ENCODE data around the gene HES6.

The HES6 gene

GRCh38 chr2:238256111-238256510 is 16.3 kb upstream of the HES6 start:
- DNase-seq (ENCODE audit: low read depth in 2 of 2, low spot score in 1 of 2), result no peak

DNA sequence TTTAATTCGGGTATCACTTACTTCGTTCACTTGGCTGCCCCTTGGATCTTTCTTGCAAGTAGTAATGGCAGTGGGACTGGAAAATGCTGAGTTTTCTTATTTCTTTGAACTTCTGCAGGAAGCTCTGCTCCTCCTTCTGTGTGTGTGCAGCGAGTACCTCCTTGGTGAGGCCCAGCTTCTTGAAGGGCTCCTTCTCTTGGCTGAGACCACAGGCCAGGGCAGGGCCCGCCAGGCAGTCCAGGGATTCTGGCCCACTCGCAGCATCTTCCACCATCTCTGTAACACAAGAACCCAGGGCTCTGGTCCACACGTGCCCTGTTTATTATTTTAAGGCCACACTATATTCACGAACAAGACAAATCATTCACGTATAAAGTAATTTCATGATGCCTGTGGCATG is 15.8 kb upstream of the HES6 start:
- DNase-seq (ENCODE audit: low read depth in 2 of 2, low spot score in 1 of 2), result no peak

DNA sequence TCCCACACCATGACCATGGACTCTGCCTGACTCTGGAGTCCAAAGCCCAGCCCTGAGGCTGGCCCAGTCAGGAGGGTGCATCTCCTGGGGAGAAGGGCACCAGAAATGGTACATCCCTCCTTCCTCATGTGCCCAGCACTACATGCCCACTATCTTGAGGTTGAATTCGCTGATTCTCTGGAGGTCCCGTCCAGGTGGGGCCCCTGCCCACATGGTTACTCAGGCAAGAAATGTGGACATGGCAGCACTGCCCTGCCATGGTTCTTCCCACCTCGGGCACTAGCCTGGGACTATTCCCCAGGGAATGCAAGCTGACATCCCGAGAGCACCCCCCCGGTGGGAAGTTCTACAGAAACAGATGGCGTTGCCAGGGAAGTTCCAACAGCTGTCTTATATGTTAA is 15.3 kb upstream of the HES6 start:
- DNase-seq (ENCODE audit: low read depth in 2 of 2, low spot score in 1 of 2), result no peak

- DNase-seq (ENCODE audit: low read depth in 2 of 2, low spot score in 1 of 2), result no peak
Observed at GRCh38 chr2:238254095-238254723, 14.4 kb upstream of the HES6 start.

DNA sequence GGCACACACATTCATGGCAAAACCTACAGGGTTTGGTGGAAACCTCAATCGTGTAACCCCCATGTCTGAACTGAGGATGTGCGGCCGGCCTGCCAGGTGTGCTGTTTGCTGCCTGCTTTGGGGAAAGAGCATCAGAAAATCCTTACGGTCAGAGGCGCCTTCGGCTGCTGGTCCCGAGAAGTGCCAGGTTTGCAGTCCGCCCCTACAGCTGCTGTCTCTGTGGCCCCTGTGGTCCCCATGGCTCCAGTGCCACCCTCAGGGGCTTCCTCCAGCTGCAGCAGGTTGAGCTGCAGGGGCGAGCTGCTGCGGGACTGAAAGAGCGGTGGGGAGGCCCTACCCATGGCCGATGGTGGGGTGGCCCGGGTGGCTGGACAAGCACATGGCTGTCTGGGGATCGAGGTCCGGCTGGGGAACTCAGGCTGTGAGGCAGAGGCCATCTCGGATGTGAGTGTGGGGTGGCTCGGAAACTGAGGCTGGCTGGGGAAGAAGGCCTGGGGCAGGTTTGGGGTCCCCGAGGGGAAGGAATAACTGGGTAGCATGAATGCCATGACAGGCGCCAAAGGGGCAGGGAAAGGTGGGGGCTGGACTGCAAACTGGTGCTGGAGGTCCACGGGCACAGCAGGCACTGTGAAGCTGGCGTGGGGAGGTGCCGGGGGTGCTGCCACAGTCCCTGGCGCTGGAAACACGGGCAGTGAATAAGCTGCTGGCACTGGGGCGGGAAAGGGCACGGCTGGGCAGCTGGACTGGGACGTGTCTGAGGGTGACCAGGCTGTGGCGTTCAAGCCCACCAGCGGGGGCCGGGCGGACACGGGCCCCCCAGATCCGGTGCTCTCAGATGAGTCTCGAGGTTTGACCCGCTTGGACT is 13.2 kb upstream of the HES6 start:
- DNase-seq (ENCODE audit: low read depth in 2 of 2, low spot score in 1 of 2), result no peak

GRCh38 chr2:238251986-238252385 is 12.1 kb upstream of the HES6 start:
- no peak for DNase-seq (ENCODE audit: low read depth in 2 of 2, low spot score in 1 of 2)

GRCh38 chr2:238251331-238251730 is 11.5 kb upstream of the HES6 start:
- no peak for DNase-seq (ENCODE audit: low read depth in 2 of 2, low spot score in 1 of 2)

- DNase-seq (ENCODE audit: low read depth in 2 of 2, low spot score in 1 of 2), result no peak
Observed at GRCh38 chr2:238250896-238251295, 11.1 kb upstream of the HES6 start.

DNA sequence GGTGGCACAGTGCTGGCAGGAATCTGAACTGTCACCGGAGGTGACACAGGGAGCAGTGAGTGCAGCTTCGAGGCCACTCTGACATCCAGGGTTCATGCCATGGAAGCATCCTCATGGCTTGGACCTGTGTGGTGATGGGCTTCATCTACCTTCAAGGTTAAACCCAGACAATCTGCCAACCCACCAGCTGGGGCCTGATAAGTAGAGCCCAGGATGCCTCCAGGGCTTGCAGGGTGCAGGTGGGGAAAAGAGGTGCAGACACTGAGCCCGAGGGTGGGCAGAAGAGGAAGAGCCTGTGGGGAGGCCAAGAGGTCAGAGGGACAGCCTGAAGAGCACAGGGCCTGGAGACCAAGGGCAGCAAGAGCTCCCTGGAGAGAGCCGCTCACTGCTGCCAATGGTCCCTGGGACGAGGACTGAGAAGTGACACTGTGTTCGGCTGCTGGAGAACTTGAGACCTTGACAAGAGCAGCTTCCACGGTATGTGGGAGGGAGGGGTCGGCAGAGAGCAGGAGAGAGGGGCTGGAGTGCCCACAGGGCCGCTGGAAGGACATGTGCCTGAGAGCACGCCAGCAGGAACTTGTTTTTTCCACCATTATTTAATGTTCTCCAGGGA is 8.1 kb upstream of the HES6 start:
- no peak for DNase-seq (ENCODE audit: low read depth in 2 of 2, low spot score in 1 of 2)

GRCh38 chr2:238247002-238247822 is 7.4 kb upstream of the HES6 start:
- DNase-seq (ENCODE audit: low read depth in 2 of 2, low spot score in 1 of 2), result no peak

- DNase-seq (ENCODE audit: low read depth in 2 of 2, low spot score in 1 of 2), result no peak
Observed at GRCh38 chr2:238244151-238244550, 4.3 kb upstream of the HES6 start.

GRCh38 chr2:238243496-238244076 is 3.7 kb upstream of the HES6 start:
- no peak for DNase-seq (ENCODE audit: low read depth in 2 of 2, low spot score in 1 of 2)

GRCh38 chr2:238242731-238243495 is 3.1 kb upstream of the HES6 start:
- no peak for DNase-seq (ENCODE audit: low read depth in 2 of 2, low spot score in 1 of 2)

GRCh38 chr2:238241970-238242369 is 2.1 kb upstream of the HES6 start:
- DNase-seq (ENCODE audit: low read depth in 2 of 2, low spot score in 1 of 2), result no peak

DNA sequence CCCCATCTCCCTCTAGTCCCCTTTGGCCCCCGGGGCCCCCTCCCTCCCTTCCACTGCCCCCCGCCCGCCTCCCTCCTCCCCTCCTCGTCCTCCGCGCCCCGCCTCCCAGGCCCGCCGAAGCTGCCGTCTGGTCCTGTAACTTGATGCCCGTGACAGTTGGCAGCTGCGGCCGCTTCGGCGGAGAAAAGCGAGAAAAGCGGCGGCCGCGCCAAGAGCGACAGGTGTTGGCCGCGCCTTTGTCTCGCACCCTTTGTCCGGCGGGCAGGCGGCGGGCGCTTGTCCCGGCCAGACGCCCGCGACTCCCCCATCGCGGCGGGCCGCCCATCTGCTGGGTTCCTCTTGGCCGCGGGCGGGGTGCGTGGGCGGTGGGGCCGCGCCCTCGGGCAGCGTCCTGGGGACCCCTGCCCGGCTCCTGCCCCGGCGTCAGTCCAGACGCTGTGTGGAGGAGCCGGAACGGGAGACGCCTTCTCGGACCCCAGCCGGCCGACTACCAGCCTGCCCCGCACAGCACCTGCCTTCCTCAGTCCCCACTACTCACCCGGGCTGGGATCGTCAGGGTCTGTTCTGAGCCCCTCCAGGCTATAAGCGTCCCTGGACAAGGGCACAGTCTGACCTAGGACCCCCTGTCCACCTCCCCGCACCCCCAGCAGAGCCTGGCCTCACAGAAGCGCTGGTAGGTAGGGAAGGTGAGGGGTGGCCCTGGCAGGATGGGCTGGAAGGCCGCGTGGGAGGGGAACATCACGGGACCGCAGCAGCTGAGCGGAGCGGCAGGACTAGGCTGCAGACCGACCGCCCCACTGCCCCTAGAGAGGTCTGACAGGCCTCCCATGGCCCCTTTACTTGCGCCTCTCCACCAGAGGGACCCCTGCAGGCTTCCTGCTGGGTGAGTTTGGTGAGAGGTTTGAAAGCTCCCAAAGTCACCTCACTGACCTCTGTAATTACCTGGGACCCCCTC is 1.2 kb upstream of the HES6 start:
- no peak for DNase-seq (ENCODE audit: low read depth in 2 of 2, low spot score in 1 of 2)

DNA sequence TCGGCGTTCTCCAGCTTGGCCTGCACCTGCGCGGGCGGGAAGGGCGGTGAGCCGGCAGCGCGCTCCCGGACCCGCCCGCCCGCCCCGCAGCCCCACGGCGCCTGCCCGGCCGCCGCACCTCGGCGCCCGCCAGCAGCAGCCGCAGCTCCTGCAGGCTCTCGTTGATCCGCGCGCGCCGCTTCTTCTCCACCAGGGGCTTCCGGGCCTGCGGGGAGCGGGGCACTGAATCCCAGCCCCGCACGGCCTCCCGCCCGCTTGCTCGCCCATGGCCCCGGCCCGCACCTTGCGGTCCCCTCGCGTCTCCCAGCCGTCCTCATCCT is 335 bp downstream of the HES6 start:
- no peak for DNase-seq (ENCODE audit: low read depth in 2 of 2, low spot score in 1 of 2)

- no peak for DNase-seq (ENCODE audit: low read depth in 2 of 2, low spot score in 1 of 2)
Observed at GRCh38 chr2:238238766-238239542, 884 bp downstream of the HES6 start.

- DNase-seq (ENCODE audit: low read depth in 2 of 2, low spot score in 1 of 2), result no peak
Observed at GRCh38 chr2:238238311-238238765, 1.5 kb downstream of the HES6 start.
